Hematopoietic multipotent progenitor cell treated with erythropoietin and hydrocortisone succinate and interleukin-3 and kit ligand, for 17 days (in vitro differentiated cells): Measurements from ENCODE around the gene PEMT.

ENCODE experiments used
- DNase-seq: peaks from one replicate; pipeline ENCODE4 v3.0.0-alpha.2; 2015; ENCODE audit warnings: low spot score

The PEMT gene

DNA sequence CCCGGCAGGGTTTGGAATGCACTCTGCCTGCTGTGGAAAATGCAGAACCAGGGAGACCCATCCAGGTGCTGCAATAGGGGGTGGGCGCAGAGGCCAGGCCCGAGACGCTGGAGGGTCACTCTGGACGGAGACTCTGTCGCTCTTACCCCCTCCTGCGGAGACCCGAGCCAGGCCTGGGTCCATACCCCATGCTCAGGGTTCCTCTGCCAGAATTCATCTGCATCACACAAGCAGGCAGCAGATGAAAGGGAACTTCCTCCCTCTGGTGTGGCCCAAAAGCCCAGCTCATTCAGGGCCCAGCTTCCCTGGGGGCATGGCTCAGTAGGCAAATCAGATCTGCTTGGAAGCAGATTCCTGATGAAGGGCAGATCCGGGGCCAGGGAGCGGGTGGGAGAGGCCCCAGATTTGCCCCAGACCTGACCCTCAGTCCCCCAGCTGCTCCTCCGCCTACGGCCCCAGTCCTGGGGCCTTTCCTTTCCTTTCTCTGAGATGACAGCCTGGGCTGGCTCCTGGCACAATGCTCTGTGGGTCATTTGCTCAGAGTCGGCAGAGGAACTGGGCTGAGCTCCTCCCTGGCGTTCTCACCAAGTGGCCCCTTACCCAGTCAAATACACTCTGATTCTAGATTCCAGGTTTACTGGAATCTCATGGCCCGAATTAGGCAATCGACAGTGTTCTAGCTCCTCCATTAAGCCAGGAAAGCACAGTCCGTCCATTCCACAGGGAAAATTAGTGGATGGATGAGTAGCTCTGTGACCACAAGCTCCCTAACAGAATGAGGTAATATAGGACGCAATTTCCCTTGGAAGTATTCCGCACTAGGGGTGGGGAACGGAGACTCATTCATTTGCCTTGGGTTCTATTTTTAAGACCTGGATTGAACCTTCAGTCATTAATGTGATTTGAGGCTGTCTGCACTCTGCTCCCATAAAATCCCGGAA is 76.2 kb downstream of the PEMT start:
- no peak for DNase-seq

DNA sequence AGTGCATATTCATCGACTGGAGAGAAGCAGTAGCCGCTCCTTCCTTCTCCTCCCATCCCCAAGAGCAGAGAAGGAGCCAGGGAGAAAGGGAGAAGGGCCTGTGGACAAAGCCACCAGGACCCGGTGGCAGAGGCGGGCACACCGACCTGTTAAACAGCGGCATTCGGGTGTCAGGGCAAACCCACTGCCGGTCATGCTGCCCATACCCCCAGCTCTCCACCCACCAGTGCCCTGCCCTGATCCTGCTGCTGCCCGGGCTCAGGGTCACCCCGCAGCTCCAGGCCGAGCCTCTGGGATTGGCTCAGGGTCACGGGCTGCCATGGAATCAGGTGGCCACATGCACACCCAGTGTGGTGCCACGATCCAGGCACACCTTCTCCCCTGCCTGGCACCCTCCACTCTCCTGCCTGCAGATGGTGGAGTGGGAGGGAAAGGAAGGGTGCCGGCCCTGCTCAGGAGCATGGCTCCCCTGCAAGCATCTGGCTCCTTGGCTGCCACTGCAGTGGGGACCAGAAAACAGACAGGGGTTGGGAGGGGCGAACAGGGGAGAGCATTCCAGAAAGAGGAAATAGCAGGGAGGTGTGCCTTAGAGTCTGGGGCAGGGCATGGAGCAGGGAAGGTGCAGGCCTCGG is 77.0 kb downstream of the PEMT start:
- DNase-seq, result no peak

DNA sequence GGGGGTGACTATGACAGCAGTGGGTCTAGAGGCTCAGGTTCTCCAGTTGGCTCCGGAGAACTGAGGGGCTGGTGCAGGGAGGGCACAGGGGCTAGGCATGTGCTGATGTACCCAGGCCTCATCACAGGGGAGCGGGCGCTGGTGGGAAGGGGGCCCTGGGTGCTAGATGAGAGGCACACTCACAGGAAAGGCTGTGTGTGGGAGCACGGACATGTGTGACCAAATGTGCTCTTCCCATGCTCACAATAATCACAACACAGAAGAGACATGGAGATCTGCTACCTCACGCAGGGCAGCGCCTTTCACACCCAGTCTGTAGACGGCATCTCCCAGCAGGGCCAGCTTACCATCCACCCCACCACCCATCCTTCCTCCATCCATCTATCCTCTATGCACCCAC is 77.9 kb downstream of the PEMT start:
- DNase-seq, result no peak

DNA sequence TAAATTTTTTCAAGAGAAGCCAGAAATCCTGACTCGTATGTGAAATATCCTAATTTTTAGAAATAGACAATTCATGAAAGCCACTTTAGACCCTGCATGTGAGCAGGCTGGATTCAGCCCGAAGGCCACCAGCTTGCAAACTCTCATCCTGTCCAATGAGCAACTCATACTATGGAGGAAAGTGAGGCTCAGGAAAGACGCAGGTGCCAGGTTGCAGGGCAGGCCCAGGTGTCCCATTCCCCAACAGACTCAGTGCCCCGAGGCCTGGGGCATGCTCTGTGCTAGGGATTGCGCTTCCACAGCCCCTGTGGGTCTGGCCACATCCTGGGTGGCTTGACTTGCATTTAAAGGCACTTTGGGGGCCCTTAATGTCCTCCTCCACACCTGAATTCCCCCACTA is 78.6 kb downstream of the PEMT start:
- DNase-seq, result no peak

DNA sequence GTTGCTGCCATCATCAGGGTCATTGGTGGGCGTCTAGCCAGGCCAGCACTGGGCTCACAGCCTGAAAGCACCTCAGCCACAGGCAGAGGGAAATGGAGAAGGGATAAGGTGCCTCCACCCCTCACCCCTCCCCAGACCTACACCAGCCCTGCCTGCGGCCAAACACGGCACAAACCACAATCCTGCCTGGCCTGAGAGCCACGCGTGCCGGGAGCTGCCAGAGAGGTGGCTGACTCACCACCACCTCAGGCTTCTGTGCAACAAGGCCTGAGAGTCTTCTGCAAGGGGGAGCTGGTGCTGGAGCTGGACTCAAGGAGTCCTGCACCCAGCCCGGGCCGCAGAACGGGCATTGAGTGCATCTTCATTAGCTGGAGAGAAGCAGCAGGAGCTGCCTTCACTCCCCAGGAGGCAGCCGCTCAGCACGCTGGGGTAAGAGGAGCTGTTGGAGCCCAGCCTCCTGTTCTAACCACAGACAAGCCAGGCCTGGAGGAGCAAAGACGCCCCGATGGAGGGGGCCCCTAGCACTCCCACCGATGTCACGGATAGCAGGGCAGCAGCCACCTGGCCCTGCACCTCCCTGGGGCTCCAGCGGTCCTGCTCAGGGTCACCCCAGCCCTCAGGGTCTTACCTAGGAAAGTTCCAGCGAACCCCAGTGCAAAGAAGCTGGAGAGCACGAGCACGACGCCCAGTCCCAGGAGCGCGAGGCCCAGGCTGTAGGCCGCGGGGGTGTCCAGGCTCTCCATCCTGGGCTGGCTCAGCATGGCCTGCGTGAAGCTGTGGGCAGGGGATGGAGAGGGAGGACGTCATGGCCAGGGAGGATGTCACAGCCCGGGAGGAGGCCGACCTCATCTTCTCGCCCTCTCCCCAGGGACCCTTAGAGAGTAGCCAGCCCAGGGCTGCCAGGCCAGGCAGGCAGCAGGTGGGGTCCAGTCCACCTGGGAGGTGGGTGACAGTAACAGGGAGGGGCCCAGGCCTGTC is 79.3 kb downstream of the PEMT start:
- no peak for DNase-seq

DNA sequence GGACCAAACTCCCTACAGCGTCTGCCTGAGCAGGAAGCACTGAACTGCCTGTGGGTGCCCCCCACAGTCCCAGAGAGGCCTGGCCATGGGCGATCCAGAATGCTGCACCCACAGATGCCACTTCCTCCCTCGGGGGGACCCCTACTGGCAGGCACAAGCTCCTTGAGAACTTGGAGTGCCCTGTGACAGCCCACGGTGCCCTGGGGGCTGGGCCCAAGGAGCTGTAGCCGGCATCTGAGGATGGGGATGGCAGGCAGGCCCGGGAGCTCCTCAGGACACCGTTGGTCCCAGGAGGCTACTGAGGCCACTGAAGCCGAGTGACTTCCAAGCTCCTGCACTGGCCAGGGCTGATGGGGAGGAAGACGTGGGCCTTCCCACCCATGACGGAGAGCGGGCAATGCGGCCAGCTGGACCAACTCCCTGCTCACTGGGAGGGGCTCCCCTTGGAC is 80.2 kb downstream of the PEMT start:
- no peak for DNase-seq

DNA sequence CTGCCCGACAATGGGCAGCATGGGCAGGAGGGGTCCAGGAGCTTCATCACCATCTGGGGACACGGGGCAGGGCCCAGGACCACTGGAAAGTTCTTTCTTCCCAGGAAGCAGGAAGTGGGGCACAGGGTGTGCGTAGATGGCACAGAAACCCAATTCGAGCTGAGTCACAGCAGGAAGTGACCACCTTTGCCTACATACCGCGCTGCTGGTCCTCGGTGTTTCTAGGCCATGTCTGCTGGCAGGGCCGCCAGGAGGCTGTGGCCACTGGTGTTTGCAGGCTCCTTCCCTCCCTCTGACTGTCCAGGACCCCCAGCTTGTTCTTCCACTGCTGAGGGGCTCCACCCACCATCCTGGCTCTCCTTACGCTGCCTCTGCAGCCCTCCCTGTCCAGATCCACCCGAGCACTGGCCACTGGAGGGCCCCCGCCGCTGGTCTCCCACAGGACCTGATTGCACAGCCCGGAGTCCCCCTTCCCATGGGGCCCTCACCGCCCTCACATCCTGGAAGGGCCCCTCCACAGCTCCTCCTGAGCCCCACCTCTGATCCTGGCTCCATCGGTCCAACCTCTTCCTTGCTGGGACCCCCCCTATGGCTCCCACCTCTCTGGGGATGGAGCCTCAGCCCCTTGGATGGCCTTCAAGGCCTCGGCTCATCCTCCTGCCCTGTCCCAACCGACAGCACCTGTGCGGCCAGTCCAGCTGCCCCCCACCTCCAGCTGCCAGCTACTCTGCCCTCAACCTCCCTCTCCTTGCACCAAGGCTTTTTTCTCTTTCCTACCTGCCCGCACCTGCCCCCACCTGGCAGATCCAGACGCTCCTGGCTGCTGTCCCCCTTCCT is 80.8 kb downstream of the PEMT start:
- no peak for DNase-seq

DNA sequence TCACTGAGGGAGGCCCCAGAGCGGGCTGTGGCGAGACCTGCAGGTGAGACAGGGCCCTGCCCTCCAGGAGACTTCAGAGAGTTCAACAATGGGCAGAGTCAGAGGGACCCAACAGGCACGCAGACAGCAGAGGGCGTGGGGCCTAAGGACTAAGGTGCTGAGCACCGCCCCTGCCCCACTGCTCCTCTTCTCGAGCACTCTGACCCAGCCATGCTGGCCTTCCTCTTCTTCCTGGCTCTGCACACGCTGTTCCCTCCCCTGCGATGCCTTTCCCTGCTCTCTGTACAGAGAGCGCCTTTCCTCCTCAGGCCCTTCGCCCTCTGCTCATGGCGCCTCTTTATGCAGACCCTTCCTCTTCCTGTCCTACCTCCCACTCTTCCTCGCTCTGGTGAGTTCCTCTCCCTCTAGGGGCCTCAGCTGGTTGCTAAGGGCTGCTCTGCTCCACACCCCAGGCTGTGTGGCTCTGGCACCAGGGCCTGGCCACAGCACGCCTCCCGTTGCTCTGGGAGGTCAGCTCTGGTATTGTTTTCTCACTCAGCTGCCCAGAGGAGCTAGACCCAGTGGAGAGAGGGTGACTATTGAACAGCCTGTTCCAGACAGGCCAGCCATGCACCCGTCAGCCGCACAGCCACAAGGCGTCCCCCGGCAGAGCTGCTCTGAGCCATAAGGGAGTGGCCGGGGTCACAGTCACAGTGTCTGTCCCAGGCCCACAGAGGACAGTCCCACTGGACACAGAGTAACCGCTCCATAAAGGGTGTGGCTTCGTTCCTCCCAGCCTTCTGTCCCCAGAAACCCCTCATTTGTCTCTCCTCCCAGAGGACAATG is 81.7 kb downstream of the PEMT start:
- no peak for DNase-seq

DNA sequence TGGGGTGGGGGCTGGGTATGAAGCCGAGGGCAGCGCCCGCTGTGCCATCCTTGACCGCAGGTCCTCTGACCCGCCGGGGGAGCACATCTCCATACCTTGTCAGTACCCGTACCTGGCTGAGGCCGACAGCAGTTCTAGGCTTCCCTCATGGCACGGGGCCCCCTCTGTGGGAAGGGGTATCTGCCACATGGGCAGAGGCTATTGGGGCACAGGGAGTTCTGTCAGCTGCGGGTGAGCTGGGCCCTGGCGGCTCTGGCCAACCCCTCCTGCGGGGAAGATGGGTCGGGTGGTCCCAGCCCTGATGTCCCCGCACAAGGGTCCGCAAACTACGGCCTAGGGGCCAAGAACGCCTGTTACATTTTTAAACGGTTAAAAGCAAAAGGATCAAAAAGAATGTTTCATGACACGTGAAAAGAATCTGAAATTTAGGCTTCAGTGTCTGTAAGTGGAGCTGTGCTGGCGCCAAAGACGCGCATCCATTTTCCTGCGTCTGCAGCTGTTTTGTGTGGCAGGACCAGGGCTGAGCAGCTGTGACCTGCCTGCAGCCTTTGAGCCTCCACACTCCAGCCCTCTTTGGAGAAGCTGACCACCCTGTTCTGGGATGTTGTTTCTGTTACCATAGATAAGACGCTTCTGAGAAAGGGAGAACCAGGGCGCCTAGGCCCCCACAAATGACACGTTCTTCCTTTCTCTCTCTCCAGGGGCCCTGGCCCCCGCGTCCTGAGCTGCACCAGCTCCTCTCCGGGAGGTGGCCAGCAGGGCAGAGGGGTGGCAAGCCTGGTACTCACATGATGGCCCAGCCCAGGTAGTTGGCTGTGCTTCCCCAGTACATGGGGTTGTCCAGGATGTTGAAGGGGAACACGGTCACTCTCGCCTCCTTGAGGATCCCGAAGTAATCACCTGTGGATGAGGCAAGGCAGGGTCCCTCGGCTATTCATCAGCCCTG is 82.6 kb downstream of the PEMT start:
- no peak for DNase-seq

DNA sequence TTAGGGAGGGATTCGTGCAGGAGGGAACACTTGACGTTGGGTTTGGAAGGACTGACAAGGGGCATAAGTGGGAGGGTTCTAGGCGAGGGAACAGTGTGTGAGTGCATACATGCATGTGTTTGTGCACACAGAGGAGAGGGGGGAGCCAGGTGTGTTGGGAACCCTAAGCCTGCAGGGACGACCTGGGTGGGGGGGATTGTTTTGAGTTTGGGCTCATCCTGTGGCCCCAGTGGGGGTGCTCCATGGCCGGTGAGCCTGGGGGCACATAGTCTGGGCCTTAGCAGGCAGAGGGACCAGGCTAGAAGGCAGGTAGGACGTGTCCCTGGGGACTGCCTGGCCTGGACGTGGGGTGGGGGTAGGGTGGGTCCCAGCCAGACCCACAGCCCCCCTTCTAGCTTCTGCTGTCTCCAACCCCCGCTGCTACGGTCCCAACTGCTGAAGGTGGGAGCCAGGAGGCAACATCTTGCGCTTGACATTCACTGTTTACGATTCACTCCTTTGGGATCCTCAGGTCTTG is 83.4 kb downstream of the PEMT start:
- DNase-seq, result no peak

DNA sequence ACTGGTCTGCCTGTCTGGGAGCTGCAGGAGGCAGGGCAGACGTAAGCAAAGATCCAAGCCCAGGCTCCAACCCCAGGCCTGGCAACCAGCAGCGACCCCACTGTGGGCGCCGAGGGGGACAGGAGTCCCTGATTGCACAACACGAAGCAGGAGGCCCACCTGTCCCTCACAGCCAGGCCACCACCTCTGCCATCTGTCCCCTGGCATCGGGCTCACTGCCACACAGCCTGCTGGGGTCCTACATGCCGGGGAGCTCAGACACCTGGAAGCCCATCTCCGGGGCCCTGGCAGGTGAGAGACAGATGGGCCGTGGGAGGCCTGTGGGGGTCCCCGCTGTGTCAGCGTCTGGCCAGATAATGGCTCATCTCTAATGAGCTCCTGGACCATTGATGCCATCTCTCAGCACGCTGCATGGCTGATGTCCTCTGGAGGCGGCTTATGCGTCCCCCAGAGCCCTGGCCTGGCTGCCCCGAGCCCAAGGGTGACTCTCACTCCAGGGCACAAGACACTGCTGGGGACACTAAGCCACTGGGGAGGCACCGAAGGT is 84.0 kb downstream of the PEMT start:
- no peak for DNase-seq

DNA sequence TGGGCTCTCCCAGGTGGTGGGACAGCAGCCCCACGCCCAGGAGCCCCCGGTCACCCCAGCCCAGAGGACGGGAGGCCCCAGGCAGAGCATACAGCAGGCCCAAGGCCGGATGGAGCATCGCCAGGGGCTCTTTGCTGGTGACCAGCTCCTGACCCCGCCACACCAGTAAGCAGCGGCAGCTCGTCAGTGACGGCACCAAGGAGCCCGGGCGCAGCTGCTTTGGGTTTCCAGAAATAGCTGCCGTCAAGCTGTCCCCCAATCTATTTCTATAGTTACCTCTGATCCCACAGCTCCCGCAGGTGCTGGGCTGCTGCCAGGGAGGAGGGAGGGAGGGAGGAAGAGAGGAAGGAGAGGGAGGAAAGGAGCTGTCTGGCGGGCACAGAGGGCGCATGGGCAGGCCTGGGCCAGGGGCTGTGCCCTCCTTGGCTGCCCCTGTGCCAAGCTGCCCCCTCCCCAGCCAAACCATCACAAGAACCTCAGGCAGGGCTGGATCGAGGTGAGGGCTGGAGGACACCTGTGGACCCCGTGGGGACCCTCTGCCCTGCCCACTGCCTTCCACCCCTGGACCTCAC is 84.5 kb downstream of the PEMT start:
- DNase-seq, result no peak

DNA sequence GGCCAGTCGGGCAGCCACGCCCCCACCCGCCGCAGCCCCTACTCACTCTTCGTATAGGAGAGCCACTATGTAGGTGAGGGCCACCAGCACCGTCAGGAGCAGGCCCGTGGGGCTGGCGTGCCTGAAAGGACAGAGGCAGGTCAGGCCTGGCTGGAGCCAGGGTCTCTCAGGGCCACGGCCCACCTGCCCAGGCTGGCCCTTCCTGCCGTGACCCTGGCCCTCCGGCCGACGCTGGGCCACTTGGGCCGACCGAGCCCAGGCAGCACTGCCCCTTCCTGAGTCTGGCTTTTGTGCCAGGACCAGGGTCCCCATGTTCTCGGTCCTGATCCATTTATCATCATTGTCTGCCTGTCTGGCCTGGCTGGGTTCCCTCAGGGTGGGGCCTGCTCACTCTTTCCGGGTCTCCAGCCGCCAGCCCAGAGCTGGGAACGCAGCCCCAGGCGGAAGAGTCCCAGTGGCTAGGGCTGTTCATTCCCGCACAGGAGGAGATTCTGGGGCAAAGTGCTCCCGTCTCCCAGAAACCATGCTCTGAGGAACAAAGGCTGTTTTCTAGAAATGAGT is 85.2 kb downstream of the PEMT start:
- DNase-seq, result no peak

DNA sequence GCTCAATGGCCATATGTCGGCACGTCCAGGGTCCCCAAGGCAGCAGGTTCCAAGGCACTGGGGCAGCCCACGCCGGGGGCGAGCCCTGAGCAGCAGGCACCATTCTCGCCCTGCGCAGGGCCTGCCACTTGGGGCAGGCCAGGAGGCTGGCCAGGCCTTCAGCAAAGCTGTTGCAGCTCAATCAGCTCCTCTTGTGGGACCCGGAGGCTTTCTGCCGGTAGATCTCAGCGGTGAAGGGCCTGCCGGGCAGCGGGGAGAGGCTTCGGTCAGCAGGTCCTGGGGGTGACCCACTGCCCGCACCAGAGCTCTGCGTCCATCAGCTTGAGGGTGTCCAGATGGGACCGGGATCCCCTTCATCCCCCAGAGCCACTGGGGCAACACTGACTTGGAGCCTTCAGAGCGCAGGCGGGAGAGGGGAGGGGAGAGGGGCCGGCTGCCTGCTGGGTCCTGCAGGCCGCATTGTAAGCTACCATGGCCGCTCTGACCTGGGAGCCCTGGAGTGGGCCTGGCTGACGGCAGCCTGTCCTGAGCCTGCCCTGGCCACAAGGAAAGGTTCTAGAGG is 85.8 kb downstream of the PEMT start:
- DNase-seq, result no peak

DNA sequence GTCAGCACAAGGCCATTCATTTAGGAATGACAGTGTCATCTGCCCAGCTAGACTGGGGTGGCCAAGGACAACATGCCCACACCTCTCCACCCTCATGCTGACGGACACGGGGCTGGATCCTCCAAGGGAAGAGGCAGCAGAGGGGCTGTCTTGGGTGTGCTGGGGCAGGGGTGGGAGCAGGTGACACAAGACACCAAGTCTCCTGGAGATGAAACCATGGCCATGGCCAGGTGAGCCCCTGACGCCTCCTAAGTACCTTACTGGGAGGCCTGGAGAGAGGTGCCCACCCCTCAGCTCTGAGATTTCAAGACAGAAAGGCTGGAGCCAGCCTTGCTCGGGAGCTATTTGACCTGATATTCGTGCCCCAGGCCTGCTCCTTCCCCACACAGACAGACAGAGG is 86.4 kb downstream of the PEMT start:
- no peak for DNase-seq

DNA sequence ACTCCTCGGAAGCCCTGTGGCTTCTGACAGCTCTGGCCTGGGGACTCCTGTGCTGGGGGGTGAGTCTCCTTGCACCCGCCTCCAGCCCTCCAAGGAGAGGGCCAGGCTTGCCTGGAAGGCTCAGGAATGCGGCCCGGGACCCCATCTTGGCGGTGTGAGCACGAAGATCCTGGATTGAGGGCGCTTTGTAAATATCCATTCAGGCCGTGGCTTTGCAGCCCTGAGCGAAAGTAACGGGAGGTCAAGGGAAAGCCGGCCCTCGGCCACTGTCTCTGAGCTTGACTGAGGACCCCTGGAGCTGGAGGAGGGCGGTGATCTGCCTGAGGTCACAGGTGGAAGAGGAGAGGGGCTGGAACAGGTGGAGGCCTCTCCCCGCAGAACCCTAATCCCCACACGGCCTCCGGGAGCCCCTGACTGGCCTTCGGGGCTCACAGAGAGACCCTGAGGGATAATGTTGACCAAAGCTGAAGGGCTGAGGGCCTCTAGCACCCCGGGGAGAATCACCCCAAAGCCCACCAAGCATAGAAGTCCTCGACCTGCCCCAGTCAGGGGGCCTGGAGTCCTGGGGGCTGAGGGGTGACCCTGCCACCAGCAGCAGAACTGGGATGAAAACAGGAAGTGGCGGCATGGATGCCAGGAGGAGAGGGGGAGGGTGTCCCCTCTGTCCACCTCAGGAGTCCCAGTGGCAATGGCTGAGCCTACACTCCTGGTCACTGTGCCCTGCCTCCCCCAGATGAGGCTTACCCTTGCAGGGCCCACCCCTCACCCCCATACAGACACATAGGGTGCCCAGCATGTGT is 87.0 kb downstream of the PEMT start:
- DNase-seq, result no peak

DNA sequence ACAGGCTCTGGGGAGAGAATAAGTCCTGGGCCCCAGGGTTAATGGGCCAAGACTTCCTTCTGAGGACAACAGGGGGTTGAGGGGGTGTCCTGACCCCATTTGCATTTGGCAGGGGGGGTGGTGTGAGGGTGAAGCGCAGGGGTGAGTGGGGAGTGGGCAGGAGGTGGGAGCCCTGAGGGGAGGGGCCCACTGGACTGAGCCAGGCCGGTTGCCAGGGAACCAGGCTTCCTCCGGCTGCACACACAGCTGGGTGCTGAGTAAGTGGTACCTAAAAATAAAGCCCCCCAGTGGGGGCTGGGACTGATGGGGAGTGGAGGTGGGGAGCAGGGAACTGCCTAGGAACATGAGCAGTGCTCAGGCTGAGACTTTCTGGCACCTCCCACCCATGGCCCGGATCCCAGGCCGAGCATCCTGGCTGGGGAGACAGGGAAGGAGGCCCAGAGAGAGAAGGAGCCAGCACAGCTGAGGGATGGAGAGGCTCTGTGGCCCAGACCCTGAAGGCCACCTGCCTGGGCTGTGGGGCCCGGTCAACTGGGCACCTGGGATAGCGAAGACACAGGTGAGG is 87.9 kb downstream of the PEMT start:
- DNase-seq, result no peak
